Testis (tissue), 3 donors: ENCODE measurements around the gene ARHGEF2. TPM values are rescaled to one million over a fixed set of nuclear protein-coding genes. Genes with fewer than 3 reads are reported as not detected.

Experiments
- DNase-seq: peaks from one replicate; pipeline ENCODE4 v3.0.0-alpha.2; 2019
- H3K27ac ChIP-seq, 2 donors: fragments of 200-600 bp; sonication (generic); one replicate each; pipeline ENCODE4 v1.5.1; 2019
- H3K27me3 ChIP-seq: fragments of 200-600 bp; sonication (generic); one replicate; pipeline ENCODE4 v1.5.1; 2019
- H3K36me3 ChIP-seq: fragments of 200-600 bp; sonication (generic); one replicate; pipeline ENCODE4 v1.5.1; 2017; ENCODE audit warnings: low read depth; ENCODE audit errors: missing control alignments
- H3K4me1 ChIP-seq: fragments of 200-600 bp; sonication (generic); one replicate; pipeline ENCODE4 v1.5.1; 2019
- H3K4me3 ChIP-seq, 2 donors: fragments of 200-600 bp; sonication (generic); one replicate each; pipeline ENCODE4 v1.5.1; 2017 to 2019
- H3K9me3 ChIP-seq: fragments of 200-600 bp; sonication (generic); one replicate; pipeline ENCODE4 v1.5.1; 2017
- POLR2A ChIP-seq: fragments of 450-650 bp; IDR thresholded peaks from one replicate; pipeline ENCODE4 v1.6.1; 2017; ENCODE audit warnings: antibody characterized with exemption, mild to moderate bottlenecking, moderate library complexity
- WGBS, 2 donors: methylation state at CpG; one replicate each; pipeline ENCODE4 v1.1.5; 2018; 5-methylcytosine and 5-hydroxymethylcytosine counted together
- intact Hi-C: fragments of 100-400 bp; cut with DNase I; formaldehyde crosslinking; loops from one replicate; pipeline ENCODE4 v1.15.1; 2023; ENCODE audit warnings: low total_unique reads
- polyA plus RNA-seq: library from polyadenylated mRNA; stranded (reverse); fragments of 350-450 nt; fragmentation: Illumina TruSeq; extraction: RNeasy Lipid Tissue Mini Kit (QIAGEN cat#74804); gene quantifications from one replicate; pipeline ENCODE4 v1.2.3, GENCODE V29; 2014; ENCODE audit warnings: low read depth, low replicate concordance; ENCODE audit not compliant: insufficient read depth
- total RNA-seq, 2 donors: library from RNA; depleted of rRNA; stranded (reverse); fragments of >200 nt; gene quantifications; one replicate each; pipeline ENCODE4 v1.2.3, GENCODE V29; 2016
- TF ChIP-seq, protein P1 (sequence below), 3 experiments: fragments of 450-650 bp in 2 of 3; fragments of 200-600 bp in 1 of 3; sonication (generic) in 1 of 3; IDR thresholded peaks; one replicate each; pipeline ENCODE4 v1.5.1; 2016 to 2019; ENCODE audit warnings: antibody characterized with exemption in 3 of 3, mild to moderate bottlenecking in 2 of 3, moderate library complexity in 1 of 3

ARHGEF2 gene
- total and polyA plus RNA-seq, 3 donors from 2014 or later: 56.6 to 124 (median 88.8) TPM

DNA sequence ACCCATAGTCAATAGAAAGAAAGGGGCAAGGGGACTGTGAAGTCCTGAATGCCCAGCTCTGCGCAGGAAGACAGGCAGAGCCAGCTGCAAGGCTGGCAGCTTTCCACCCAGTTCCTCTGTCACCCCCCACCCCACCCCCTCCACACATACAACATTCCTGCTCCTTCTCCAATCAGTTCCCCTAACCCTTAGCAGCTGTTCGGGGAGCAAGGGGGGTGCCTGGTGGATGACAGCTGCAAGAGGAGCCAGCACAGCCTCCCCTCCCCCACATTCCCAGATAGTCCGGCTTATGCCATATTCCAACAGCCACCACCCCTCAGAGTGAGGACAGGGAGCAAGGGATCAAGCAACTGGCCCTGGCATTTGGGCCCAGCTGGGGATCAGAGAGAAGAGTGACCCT lies 9.7 kb downstream of the ARHGEF2 start:
- H3K27me3 ChIP-seq: no peaks in the 10 kb centered on the region
- no peaks in the 10 kb centered on the region for H3K36me3 ChIP-seq
- intact Hi-C loops: no loop called here
- TF ChIP-seq, protein P1, sequence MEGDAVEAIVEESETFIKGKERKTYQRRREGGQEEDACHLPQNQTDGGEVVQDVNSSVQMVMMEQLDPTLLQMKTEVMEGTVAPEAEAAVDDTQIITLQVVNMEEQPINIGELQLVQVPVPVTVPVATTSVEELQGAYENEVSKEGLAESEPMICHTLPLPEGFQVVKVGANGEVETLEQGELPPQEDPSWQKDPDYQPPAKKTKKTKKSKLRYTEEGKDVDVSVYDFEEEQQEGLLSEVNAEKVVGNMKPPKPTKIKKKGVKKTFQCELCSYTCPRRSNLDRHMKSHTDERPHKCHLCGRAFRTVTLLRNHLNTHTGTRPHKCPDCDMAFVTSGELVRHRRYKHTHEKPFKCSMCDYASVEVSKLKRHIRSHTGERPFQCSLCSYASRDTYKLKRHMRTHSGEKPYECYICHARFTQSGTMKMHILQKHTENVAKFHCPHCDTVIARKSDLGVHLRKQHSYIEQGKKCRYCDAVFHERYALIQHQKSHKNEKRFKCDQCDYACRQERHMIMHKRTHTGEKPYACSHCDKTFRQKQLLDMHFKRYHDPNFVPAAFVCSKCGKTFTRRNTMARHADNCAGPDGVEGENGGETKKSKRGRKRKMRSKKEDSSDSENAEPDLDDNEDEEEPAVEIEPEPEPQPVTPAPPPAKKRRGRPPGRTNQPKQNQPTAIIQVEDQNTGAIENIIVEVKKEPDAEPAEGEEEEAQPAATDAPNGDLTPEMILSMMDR (IDR thresholded peaks at IDR 0.05): no peak
- no peak for TF ChIP-seq POLR2A
- no peaks in the 10 kb centered on the region for H3K9me3 ChIP-seq
- no peak overlapping the region for H3K4me3 ChIP-seq
- H3K4me1 ChIP-seq: peaks cover 7% of the 10 kb centered on the region
- 42 to 56% methylated on average over 3 of the region's 3 CpGs for WGBS, 2 donors
- H3K27ac ChIP-seq: peak overlapping the region in 1 of 2 donors; percentile 59
- DNase-seq: no peak

DNA sequence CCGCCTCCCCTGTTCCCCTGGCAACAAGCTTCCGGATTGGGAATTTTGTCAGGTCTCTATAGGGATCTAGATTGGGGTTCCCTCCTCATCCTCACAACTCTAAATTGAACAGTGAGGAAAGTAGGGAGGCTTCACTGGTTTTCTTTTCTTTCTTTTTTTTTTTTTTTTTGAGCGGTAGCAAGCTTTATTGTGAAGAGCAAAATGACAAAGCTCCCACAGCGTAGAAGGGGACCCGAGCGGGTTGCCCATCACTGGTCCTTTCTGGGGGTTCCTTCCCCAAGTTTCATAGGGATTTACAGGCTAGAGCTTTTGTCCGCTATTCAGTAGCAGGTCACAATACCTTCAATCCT lies 10.3 kb downstream of the ARHGEF2 start:
- DNase-seq: no peak
- peaks cover 7% of the 10 kb centered on the region for H3K4me1 ChIP-seq
- intact Hi-C loops: no loop called here
- H3K4me3 ChIP-seq: no peak overlapping the region
- TF ChIP-seq, protein P1 (IDR thresholded peaks at IDR 0.05): no peak
- no peak for TF ChIP-seq POLR2A
- H3K36me3 ChIP-seq: no peaks in the 10 kb centered on the region
- no peaks in the 10 kb centered on the region for H3K27me3 ChIP-seq
- peak overlapping the region in 1 of 2 donors; percentile 59 for H3K27ac ChIP-seq
- H3K9me3 ChIP-seq: no peaks in the 10 kb centered on the region
- 74 to 87% methylated on average over 7 of the region's 7 CpGs for WGBS, 2 donors

DNA sequence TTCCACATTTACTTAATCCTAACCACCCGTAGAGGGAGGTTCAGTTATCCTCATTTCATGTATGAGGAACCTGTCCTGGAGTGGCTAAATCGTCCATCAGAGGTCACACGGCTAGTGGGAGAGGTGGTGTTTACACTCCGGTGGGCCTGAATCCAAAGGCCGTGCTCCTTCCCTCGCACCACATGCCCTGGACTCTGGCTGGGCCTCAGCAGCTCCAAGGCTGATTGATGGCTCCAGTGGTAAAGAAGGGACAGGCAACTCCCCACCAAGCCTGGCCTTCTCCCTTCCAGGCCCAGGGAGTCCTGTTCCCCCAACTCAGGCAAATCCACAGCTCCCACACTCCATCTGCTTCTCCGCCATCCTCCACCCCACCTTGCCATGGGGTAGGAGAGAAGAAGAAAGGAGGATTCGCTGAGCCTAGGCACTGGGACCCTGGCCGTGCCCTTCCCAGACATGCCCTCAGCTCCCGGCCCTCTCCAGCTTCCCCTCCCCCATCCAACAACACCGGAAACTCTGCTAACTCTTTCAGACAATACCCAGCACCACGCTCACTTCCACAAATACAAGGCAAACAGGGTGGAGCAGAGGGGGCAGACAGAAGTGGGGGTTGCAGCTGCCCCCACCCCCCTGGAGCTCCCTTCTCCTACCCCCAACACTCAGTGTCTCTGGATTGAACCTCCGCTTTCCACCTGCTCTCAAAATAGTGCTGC lies 10.9 kb downstream of the ARHGEF2 start:
- H3K4me3 ChIP-seq: no peak overlapping the region
- no peaks in the 10 kb centered on the region for H3K36me3 ChIP-seq
- H3K27me3 ChIP-seq: no peaks in the 10 kb centered on the region
- DNase-seq: no peak
- peaks cover 10% of the 10 kb centered on the region for H3K4me1 ChIP-seq
- H3K9me3 ChIP-seq: no peaks in the 10 kb centered on the region
- WGBS, 2 donors: 62 to 63% methylated on average over 13 of the region's 13 CpGs
- no peak for TF ChIP-seq POLR2A
- TF ChIP-seq, protein P1 (IDR thresholded peaks at IDR 0.05): no peak
- intact Hi-C loops: no loop called here
- peak overlapping the region in 1 of 2 donors; percentile 59 for H3K27ac ChIP-seq

DNA sequence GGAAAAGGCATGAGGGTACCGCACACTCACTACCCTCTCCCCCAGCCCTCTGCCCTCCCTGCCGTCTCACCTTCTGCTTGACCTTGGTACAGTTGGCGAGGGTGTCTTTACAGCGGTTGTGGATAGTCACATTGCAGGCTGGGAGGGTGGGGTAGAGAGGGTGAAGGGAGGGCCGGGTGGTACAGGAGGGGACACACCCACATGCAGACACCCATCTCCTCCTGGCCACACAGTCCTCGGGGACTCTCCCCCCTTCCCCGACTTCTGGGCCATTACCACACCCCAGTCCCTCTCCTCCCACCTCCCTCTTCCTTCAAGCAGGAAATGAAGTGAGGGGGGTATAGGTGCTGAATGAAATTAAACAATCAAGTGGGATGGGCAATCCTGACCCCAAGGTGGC lies 11.6 kb downstream of the ARHGEF2 start:
- Histone ChIP-seq H3K4me1 (peaks cover 10% of the 10 kb centered on the region), H3K9me3 (no peaks in the 10 kb centered on the region), H3K27ac (peak overlapping the region in 1 of 2 donors; percentile 59), H3K36me3 (no peaks in the 10 kb centered on the region), H3K27me3 (no peaks in the 10 kb centered on the region), H3K4me3 (no peak overlapping the region)
- no peak for DNase-seq
- 64 to 73% methylated on average over 7 of the region's 7 CpGs for WGBS, 2 donors
- intact Hi-C loops: no loop called here
- TF ChIP-seq, protein P1 (IDR thresholded peaks at IDR 0.05): no peak
- no peak for TF ChIP-seq POLR2A

DNA sequence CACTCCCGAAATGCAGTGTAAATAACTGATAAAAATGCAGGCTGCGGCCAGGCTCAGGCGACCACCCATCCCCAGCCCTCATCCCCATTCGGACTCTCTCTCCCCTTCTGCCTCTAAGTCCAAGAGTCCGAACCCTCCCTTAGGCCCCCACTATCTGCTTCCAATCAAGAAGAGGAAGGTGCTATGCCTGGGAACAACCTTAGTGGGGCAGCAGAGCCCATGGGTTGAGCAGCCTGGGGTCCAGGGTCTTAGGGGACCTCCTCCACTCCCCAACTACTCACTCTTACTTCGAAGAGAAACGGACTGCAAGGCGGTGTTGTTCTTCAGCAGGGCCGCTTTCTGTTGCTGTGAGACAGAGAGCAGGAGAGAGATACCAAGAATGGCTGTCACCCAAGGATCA lies 12.2 kb downstream of the ARHGEF2 start:
- no peaks in the 10 kb centered on the region for H3K27me3 ChIP-seq
- no peak overlapping the region for H3K4me3 ChIP-seq
- intact Hi-C loops: no loop called here
- peaks cover 10% of the 10 kb centered on the region for H3K4me1 ChIP-seq
- no peak overlapping the region for H3K27ac ChIP-seq
- DNase-seq: no peak
- TF ChIP-seq, protein P1 (IDR thresholded peaks at IDR 0.05): no peak
- no peak for TF ChIP-seq POLR2A
- no peaks in the 10 kb centered on the region for H3K36me3 ChIP-seq
- H3K9me3 ChIP-seq: no peaks in the 10 kb centered on the region
- WGBS, 2 donors: 87 to 88% methylated on average over 4 to 9 of the region's 9 CpGs
